ENCODE data around the gene TPR.

GRCh38 chr1:186272486-186272885, 102.6 kb downstream of the TPR start:
- no peak for TF ChIP-seq CTCF (IDR thresholded peaks at IDR 0.05; ENCODE audit: low read depth, low read length, poor library complexity, severe bottlenecking)
- TF ChIP-seq EZH2phosphoT487 (IDR thresholded peaks at IDR 0.05; ENCODE audit: borderline replicate concordance, low read length) = no peak

Data from DOHH2 (cell line).